ENCODE results near the gene VWA5B1.

DNA sequence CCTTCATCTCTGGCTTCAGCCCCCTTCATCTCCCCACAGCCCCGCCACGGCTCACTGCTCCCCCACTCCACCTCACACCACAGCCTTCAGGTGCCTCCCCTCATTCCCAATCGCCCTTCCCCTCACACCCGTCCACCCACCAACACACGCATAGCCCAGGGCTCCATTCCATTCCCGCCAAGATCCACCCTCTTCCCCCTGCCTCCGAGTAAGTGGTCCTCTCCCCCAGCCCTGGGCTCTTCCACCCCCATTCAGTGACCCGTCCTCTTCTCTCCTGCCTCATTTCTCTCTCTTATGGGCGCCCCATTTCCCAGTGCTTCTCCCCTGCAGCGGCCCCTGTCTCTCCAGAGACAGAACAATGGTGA lies 53.2 kb downstream of the VWA5B1 start:
- TF ChIP-seq, protein P1, sequence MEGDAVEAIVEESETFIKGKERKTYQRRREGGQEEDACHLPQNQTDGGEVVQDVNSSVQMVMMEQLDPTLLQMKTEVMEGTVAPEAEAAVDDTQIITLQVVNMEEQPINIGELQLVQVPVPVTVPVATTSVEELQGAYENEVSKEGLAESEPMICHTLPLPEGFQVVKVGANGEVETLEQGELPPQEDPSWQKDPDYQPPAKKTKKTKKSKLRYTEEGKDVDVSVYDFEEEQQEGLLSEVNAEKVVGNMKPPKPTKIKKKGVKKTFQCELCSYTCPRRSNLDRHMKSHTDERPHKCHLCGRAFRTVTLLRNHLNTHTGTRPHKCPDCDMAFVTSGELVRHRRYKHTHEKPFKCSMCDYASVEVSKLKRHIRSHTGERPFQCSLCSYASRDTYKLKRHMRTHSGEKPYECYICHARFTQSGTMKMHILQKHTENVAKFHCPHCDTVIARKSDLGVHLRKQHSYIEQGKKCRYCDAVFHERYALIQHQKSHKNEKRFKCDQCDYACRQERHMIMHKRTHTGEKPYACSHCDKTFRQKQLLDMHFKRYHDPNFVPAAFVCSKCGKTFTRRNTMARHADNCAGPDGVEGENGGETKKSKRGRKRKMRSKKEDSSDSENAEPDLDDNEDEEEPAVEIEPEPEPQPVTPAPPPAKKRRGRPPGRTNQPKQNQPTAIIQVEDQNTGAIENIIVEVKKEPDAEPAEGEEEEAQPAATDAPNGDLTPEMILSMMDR (IDR thresholded peaks at IDR 0.05 in 8 of 11, conservative IDR thresholded peaks at IDR 0.05 in 3 of 11), result no peak
- TF ChIP-seq POLR2AphosphoS5 (IDR thresholded peaks at IDR 0.05) (no peak), POLR2A (IDR thresholded peaks at IDR 0.05) (no peak)

Measured in spleen (tissue), 7 donors.